HEK293 (cell line): ENCODE results near the gene LTB4R.

ENCODE experiments used
- CTCF ChIP-seq: fragments of 450-650 bp; formaldehyde crosslinking; IDR thresholded peaks from 2 replicates; pipeline ENCODE4 v1.5.1; 2016; ENCODE audit warnings: missing biosample characterization, missing genetic modification characterization
- OSR2 ChIP-seq: fragments of 450-650 bp; formaldehyde crosslinking; IDR thresholded peaks from 2 replicates; pipeline ENCODE4 v1.5.1; 2016; ENCODE audit warnings: missing biosample characterization, missing genetic modification characterization
- PRDM10 ChIP-seq: fragments of 450-650 bp; formaldehyde crosslinking; IDR thresholded peaks from 2 replicates; pipeline ENCODE4 v1.5.1; 2016; ENCODE audit warnings: missing biosample characterization, missing genetic modification characterization
- PRDM4 ChIP-seq: fragments of 450-650 bp; formaldehyde crosslinking; IDR thresholded peaks from 2 replicates; pipeline ENCODE4 v1.5.1; 2017; ENCODE audit warnings: missing biosample characterization, missing genetic modification characterization
- SP7 ChIP-seq: fragments of 450-650 bp; formaldehyde crosslinking; IDR thresholded peaks from 2 replicates; pipeline ENCODE4 v1.5.1; 2016; ENCODE audit warnings: missing biosample characterization, missing genetic modification characterization
- ZBTB10 ChIP-seq: fragments of 450-650 bp; formaldehyde crosslinking; IDR thresholded peaks from 2 replicates; pipeline ENCODE4 v1.5.1; 2016; ENCODE audit warnings: missing biosample characterization, missing genetic modification characterization
- ZBTB17 ChIP-seq: fragments of 450-650 bp; formaldehyde crosslinking; IDR thresholded peaks from 2 replicates; pipeline ENCODE4 v1.5.1; 2016; ENCODE audit warnings: missing biosample characterization, missing genetic modification characterization
- ZBTB8A ChIP-seq: fragments of 450-650 bp; formaldehyde crosslinking; IDR thresholded peaks from 2 replicates; pipeline ENCODE4 v1.5.1; 2016; ENCODE audit warnings: missing biosample characterization, missing genetic modification characterization
- ZFP69B ChIP-seq: fragments of 450-650 bp; formaldehyde crosslinking; IDR thresholded peaks from 2 replicates; pipeline ENCODE4 v1.5.1; 2016; ENCODE audit warnings: missing biosample characterization, missing genetic modification characterization
- ZNF132 ChIP-seq: fragments of 450-650 bp; formaldehyde crosslinking; IDR thresholded peaks from 2 replicates; pipeline ENCODE4 v1.5.1; 2017; ENCODE audit warnings: missing biosample characterization, missing genetic modification characterization, borderline replicate concordance
- ZNF2 ChIP-seq: fragments of 450-650 bp; formaldehyde crosslinking; IDR thresholded peaks from 2 replicates; pipeline ENCODE4 v1.5.1; 2016; ENCODE audit warnings: missing biosample characterization, missing genetic modification characterization
- ZNF324 ChIP-seq: fragments of 450-650 bp; formaldehyde crosslinking; IDR thresholded peaks from 2 replicates; pipeline ENCODE4 v1.5.1; 2016; ENCODE audit warnings: missing biosample characterization, missing genetic modification characterization
- ZNF398 ChIP-seq: fragments of 450-650 bp; formaldehyde crosslinking; IDR thresholded peaks from 2 replicates; pipeline ENCODE4 v1.5.1; 2017; ENCODE audit warnings: missing biosample characterization, missing genetic modification characterization
- ZNF48 ChIP-seq: fragments of 450-650 bp; formaldehyde crosslinking; IDR thresholded peaks from 2 replicates; pipeline ENCODE4 v1.5.1; 2016; ENCODE audit warnings: missing biosample characterization, missing genetic modification characterization
- ZNF513 ChIP-seq: fragments of 450-650 bp; IDR thresholded peaks from 2 replicates; pipeline ENCODE4 v1.5.1; 2018; ENCODE audit warnings: missing biosample characterization, missing genetic modification characterization
- ZNF529 ChIP-seq: fragments of 450-650 bp; formaldehyde crosslinking; IDR thresholded peaks from 2 replicates; pipeline ENCODE4 v1.5.1; 2017; ENCODE audit warnings: missing genetic modification characterization, missing biosample characterization; ENCODE audit not compliant: insufficient replicate concordance
- ZNF544 ChIP-seq: fragments of 450-650 bp; formaldehyde crosslinking; IDR thresholded peaks from 2 replicates; pipeline ENCODE4 v1.5.0; 2017; ENCODE audit warnings: missing biosample characterization, missing genetic modification characterization
- ZNF629 ChIP-seq: fragments of 450-650 bp; formaldehyde crosslinking; IDR thresholded peaks from 2 replicates; pipeline ENCODE4 v1.5.1; 2017; ENCODE audit warnings: missing biosample characterization, missing genetic modification characterization
- ZNF654 ChIP-seq: fragments of 450-650 bp; formaldehyde crosslinking; IDR thresholded peaks from 2 replicates; pipeline ENCODE4 v1.5.1; 2016; ENCODE audit warnings: low read depth, missing biosample characterization, missing genetic modification characterization
- ZNF692 ChIP-seq: fragments of 450-650 bp; formaldehyde crosslinking; IDR thresholded peaks from 2 replicates; pipeline ENCODE4 v1.5.1; 2016; ENCODE audit warnings: missing biosample characterization, missing genetic modification characterization
- ZNF785 ChIP-seq: fragments of 450-650 bp; formaldehyde crosslinking; IDR thresholded peaks from 2 replicates; pipeline ENCODE4 v1.5.1; 2016; ENCODE audit warnings: missing biosample characterization, missing genetic modification characterization

Gene LTB4R

GRCh38 chr14:24365600-24366412 lies 54.5 kb downstream of the LTB4R start (continued):
- TF ChIP-seq ZNF513 (tag by site-specific recombination) (no peak), ZNF48 (tag by site-specific recombination) (no peak), PRDM10 (tag by site-specific recombination) (peak; percentile 78), ZBTB10 (tag by site-specific recombination) (peak; percentile 46; the same call in 1 of the 2 replicates), ZNF654 (tag by site-specific recombination) (peak; percentile 51), ZNF398 (tag by site-specific recombination) (peak; percentile 61), ZNF529 (tag by site-specific recombination) (no peak), SP7 (tag by site-specific recombination) (peak; percentile 47), ZNF785 (tag by site-specific recombination) (peak; percentile 23; the same call in 1 of the 2 replicates), PRDM4 (tag by site-specific recombination) (0 out of 2 replicates have a peak, but pooled peaks have one; percentile 42), ZBTB17 (peak; percentile 69), ZNF132 (tag by site-specific recombination) (no peak), ZBTB8A (tag by site-specific recombination) (peak; percentile 72), ZNF629 (peak; percentile 69), ZNF2 (peak; percentile 40; the same call in 1 of the 2 replicates), OSR2 (tag by site-specific recombination) (no peak), CTCF (tag by site-specific recombination) (peak; percentile 97), ZNF324 (tag by site-specific recombination) (0 out of 2 replicates have a peak, but pooled peaks have one; percentile 59), ZFP69B (tag by site-specific recombination) (peak; percentile 33; the same call in 1 of the 2 replicates), ZNF692 (tag by site-specific recombination) (peak; percentile 81), ZNF544 (tag by site-specific recombination) (no peak)
